HS-5 (cell line): ENCODE data around the gene PGA5.

Experiments used
- DNase-seq: peaks from one replicate; pipeline ENCODE4 v3.0.0-alpha.2; 2012; ENCODE audit warnings: low read depth

PGA5 gene

GRCh38 chr11:61267437-61267841, 26.5 kb downstream of the PGA5 start:
- DNase-seq: no peak

- no peak for DNase-seq
These were observed 27.7 kb downstream of the PGA5 start for GRCh38 chr11:61268588-61269250.

GRCh38 chr11:61270354-61271076, 29.5 kb downstream of the PGA5 start:
- DNase-seq: peak; percentile 71

GRCh38 chr11:61272731-61273130, 31.8 kb downstream of the PGA5 start:
- DNase-seq: no peak

- no peak for DNase-seq
These were observed 32.5 kb downstream of the PGA5 start for GRCh38 chr11:61273178-61274078.

- no peak for DNase-seq
These were observed 33.1 kb downstream of the PGA5 start for GRCh38 chr11:61274084-61274483.

- no peak for DNase-seq
These were observed 34.2 kb downstream of the PGA5 start for GRCh38 chr11:61275191-61275590.

GRCh38 chr11:61277186-61278000, 36.4 kb downstream of the PGA5 start:
- no peak for DNase-seq

- no peak for DNase-seq
These were observed 37.1 kb downstream of the PGA5 start for GRCh38 chr11:61278001-61278470.

- DNase-seq: no peak
These were observed 39.1 kb downstream of the PGA5 start for GRCh38 chr11:61279934-61280659.

- no peak for DNase-seq
These were observed 40.1 kb downstream of the PGA5 start for GRCh38 chr11:61280883-61281580.

GRCh38 chr11:61281581-61282250, 40.7 kb downstream of the PGA5 start:
- no peak for DNase-seq

- no peak for DNase-seq
These were observed 42.6 kb downstream of the PGA5 start for GRCh38 chr11:61283613-61284012.

GRCh38 chr11:61287338-61287977, 46.5 kb downstream of the PGA5 start:
- DNase-seq: no peak

- no peak for DNase-seq
These were observed 50.1 kb downstream of the PGA5 start for GRCh38 chr11:61290905-61291690.

- no peak for DNase-seq
These were observed 51.4 kb downstream of the PGA5 start for GRCh38 chr11:61292356-61292755.

- no peak for DNase-seq
These were observed 53.1 kb downstream of the PGA5 start for GRCh38 chr11:61293867-61294716.
